CD14-positive monocyte (primary cell): ENCODE measurements around the gene SLC36A2. TPM values are rescaled to one million over a fixed set of nuclear protein-coding genes. Genes with fewer than 3 reads are reported as not detected.

Source experiments
- DNase-seq, 3 donors: peaks; one replicate each; pipeline ENCODE4 v3.0.0-alpha.2; 2011 to 2022
- H2AFZ ChIP-seq: 2 replicates; pipeline ENCODE4 v1.6.0; 2012; ENCODE audit warnings: mild to moderate bottlenecking, low read depth, low read length, inconsistent platforms; ENCODE audit not compliant: insufficient read depth, poor library complexity, severe bottlenecking
- H3K27ac ChIP-seq, 2 donors: 1 replicate in 1 of 2; 2 replicates in 1 of 2; pipeline ENCODE4 v1.5.1; 2012 to 2013; ENCODE audit warnings: low read length in 2 of 2, control low read depth in 1 of 2, inconsistent platforms in 1 of 2, low read depth in 1 of 2, mild to moderate bottlenecking in 1 of 2
- H3K27me3 ChIP-seq, 2 donors: one replicate each; pipeline versions ENCODE4 v1.6.0 to v1.6.1; 2011 to 2013; ENCODE audit warnings: low read length in 2 of 2; ENCODE audit not compliant: control insufficient read depth in 2 of 2, insufficient read depth in 2 of 2
- H3K36me3 ChIP-seq, 2 donors: replicated peaks in 1 of 2; 1 replicate in 1 of 2; 2 replicates in 1 of 2; pipeline versions ENCODE4 v1.5.1 to v1.6.1; 2012 to 2013; ENCODE audit warnings: low read length in 2 of 2, control low read depth in 1 of 2, inconsistent platforms in 1 of 2, mild to moderate bottlenecking in 1 of 2; ENCODE audit not compliant: insufficient read depth in 2 of 2, control insufficient read depth in 1 of 2
- H3K4me1 ChIP-seq, 2 donors: 1 replicate in 1 of 2; 2 replicates in 1 of 2; pipeline versions ENCODE4 v1.5.1 to v1.6.1; 2012 to 2013; ENCODE audit warnings: low read length in 2 of 2, control low read depth in 1 of 2, inconsistent platforms in 1 of 2, mild to moderate bottlenecking in 1 of 2, moderate library complexity in 1 of 2; ENCODE audit not compliant: insufficient read depth in 2 of 2, control insufficient read depth in 1 of 2
- H3K4me2 ChIP-seq: replicated peaks from 2 replicates; pipeline ENCODE3; 2012; ENCODE audit warnings: low read length, moderate library complexity, mild to moderate bottlenecking; ENCODE audit not compliant: poor library complexity, severe bottlenecking; ENCODE audit errors: extremely low read depth
- H3K4me3 ChIP-seq, 3 experiments: fragments of 200-600 bp in 1 of 3; sonication (generic) in 1 of 3; replicated peaks in 1 of 3; 1 replicate in 2 of 3; 2 replicates in 1 of 3; pipeline ENCODE4 v1.5.1; 2011 to 2013; ENCODE audit warnings: low read length in 3 of 3, mild to moderate bottlenecking in 3 of 3, control low read depth in 2 of 3, low read depth in 2 of 3, inconsistent platforms in 1 of 3, moderate library complexity in 1 of 3
- H3K79me2 ChIP-seq: 2 replicates; pipeline ENCODE4 v1.6.0; 2012; ENCODE audit warnings: mild to moderate bottlenecking, control low read depth, inconsistent platforms, low read length, moderate library complexity; ENCODE audit not compliant: insufficient read depth
- H3K9ac ChIP-seq: 2 replicates; pipeline ENCODE4 v1.6.0; 2017; ENCODE audit warnings: low read length, mild to moderate bottlenecking; ENCODE audit not compliant: insufficient read depth, poor library complexity, severe bottlenecking
- H3K9me3 ChIP-seq, 2 donors: replicated peaks in 1 of 2; 1 replicate in 1 of 2; 2 replicates in 1 of 2; pipeline versions ENCODE4 v1.5.1 to v1.6.1; 2012 to 2013; ENCODE audit warnings: low read length in 2 of 2, control low read depth in 1 of 2; ENCODE audit not compliant: control insufficient read depth in 1 of 2, insufficient read depth in 1 of 2
- H4K20me1 ChIP-seq: 2 replicates; pipeline ENCODE4 v1.6.0; 2012; ENCODE audit warnings: mild to moderate bottlenecking, low read length, control low read depth, moderate library complexity; ENCODE audit not compliant: insufficient read depth
- H3K27ac Mint-ChIP-seq, 7 donors: one replicate each; pipeline ENCODE4 v1.8.0; 2020; ENCODE audit warnings: mild to moderate bottlenecking in 7 of 7, mixed read lengths in 7 of 7, moderate library complexity in 6 of 7, inconsistent platforms in 2 of 7
- H3K27me3 Mint-ChIP-seq, 3 donors: one replicate each; pipeline ENCODE4 v1.8.0; 2021 to 2022; ENCODE audit warnings: low read depth in 3 of 3, mild to moderate bottlenecking in 3 of 3, mixed read lengths in 3 of 3, moderate library complexity in 3 of 3, inconsistent platforms in 1 of 3
- H3K36me3 Mint-ChIP-seq, 2 donors: one replicate each; pipeline ENCODE4 v1.8.0; 2020; ENCODE audit warnings: mixed read lengths in 2 of 2, inconsistent platforms in 1 of 2, mild to moderate bottlenecking in 1 of 2
- H3K4me1 Mint-ChIP-seq: one replicate; pipeline ENCODE4 v1.8.0; 2020; ENCODE audit warnings: mild to moderate bottlenecking, mixed read lengths
- H3K4me3 Mint-ChIP-seq, 2 donors: one replicate each; pipeline ENCODE4 v1.8.0; 2020; ENCODE audit warnings: mild to moderate bottlenecking in 2 of 2, mixed read lengths in 2 of 2, moderate library complexity in 1 of 2
- H3K9me3 Mint-ChIP-seq, 7 donors: one replicate each; pipeline ENCODE4 v1.8.0; 2020 to 2022; ENCODE audit warnings: mixed read lengths in 7 of 7, mild to moderate bottlenecking in 6 of 7, moderate library complexity in 6 of 7, inconsistent platforms in 2 of 7
- CTCF ChIP-seq: fragments of 200-600 bp; IDR thresholded peaks from one replicate; pipeline ENCODE4 v1.8.0; 2022; ENCODE audit warnings: antibody characterized with exemption, mild to moderate bottlenecking
- WGBS: methylation state at CpG from one replicate; pipeline ENCODE4 v1.1.5; 2013; ENCODE audit warnings: missing lambda C conversion rate; ENCODE audit not compliant: insufficient coverage; 5-methylcytosine and 5-hydroxymethylcytosine counted together
- intact Hi-C, 2 donors: fragments of 100-400 bp; cut with micrococcal nuclease; formaldehyde crosslinking; loops; one replicate each; pipeline versions ENCODE4 v1.15.0 to v1.15.1; 2023
- polyA minus RNA-seq: library from RNA; depleted of rRNA, polyadenylated mRNA; stranded (reverse); fragments of >200 nt; gene quantifications from 2 replicates; pipeline ENCODE4 v1.2.3, GENCODE V29; 2012
- polyA plus RNA-seq, 3 donors: library from polyadenylated mRNA; depleted of rRNA in 1 of 3; unstranded in 2 of 3; stranded (reverse) in 1 of 3; fragments of 300-500 nt in 2 of 3; fragments of >200 nt in 1 of 3; fragmentation: Illumina TruSeq in 2 of 3; gene quantifications; 1 replicate in 2 of 3; 2 replicates in 1 of 3; pipeline ENCODE4 v1.2.3, GENCODE V29; 2012 to 2021
- total RNA-seq, 12 experiments: library from RNA in 1 of 12; stranded (reverse) in 1 of 12; fragments of 120-200 nt in 1 of 12; gene quantifications; one replicate each; pipeline ENCODE4 v1.2.4 and lab custom pipeline; 2013 to 2026; ENCODE audit warnings: mixed read lengths in 6 of 12, inconsistent platforms in 1 of 12

SLC36A2 gene
- total RNA-seq (2013), result not detected
- not detected for polyA plus RNA-seq
- polyA minus RNA-seq, result not detected in 2 replicates
- total RNA-seq (lab: John Stamatoyannopoulos, UW), result 0 to 1.5 (median 0.06) reads per million in 11 experiments

- Mint-ChIP-seq H3K27me3 (peaks cover 26 to 44% (median 43%) of the 10 kb centered on the region in 3 donors), H3K4me1 (peaks cover 6% of the 10 kb centered on the region), H3K27ac (peak within 1 kb of the TSS in 1 of 7 donors; percentile 20), H3K36me3 (no peaks in the 10 kb centered on the region), H3K4me3 (peak within 1 kb of the TSS in 1 of 2 donors; percentile 40), H3K9me3 (peaks cover 0 to 3% (median 0%) of the 10 kb centered on the region in 7 donors)
- intact Hi-C loops, result no loop called here
- 40% methylated on average over 1 of the region's 8 CpGs for WGBS
- peaks cover 0 to 5% of the 10 kb centered on the region in 2 donors for H3K9me3 ChIP-seq
- H3K79me2 ChIP-seq, result no peaks in the 10 kb centered on the region
- no peak within 1 kb of the TSS for H3K4me3 ChIP-seq
- H3K36me3 ChIP-seq, result no peaks in the 10 kb centered on the region
- no peaks in the 10 kb centered on the region for H4K20me1 ChIP-seq
- DNase-seq, result no peak
- H3K4me1 ChIP-seq, result peaks cover 2 to 4% of the 10 kb centered on the region in 2 donors
- no peak within 1 kb of the TSS for H3K27ac ChIP-seq
- H3K4me2 ChIP-seq, result no peak within 1 kb of the TSS
- H2AFZ ChIP-seq, result no peak within 1 kb of the TSS
- TF ChIP-seq CTCF, result no peak
- peaks cover 32 to 37% of the 10 kb centered on the region in 2 donors for H3K27me3 ChIP-seq
- H3K9ac ChIP-seq, result no peak within 1 kb of the TSS
Observed at GRCh38 chr5:151347369-151347768, at the start of gene SLC36A2. TSS of gene SLC36A2 (minus strand) at chr5:151347559. CDS start at chr5:151347460, 99 bp downstream.

GRCh38 chr5:151388960-151389359 lies 41.6 kb upstream of the SLC36A2 start:
- no peak for TF ChIP-seq CTCF
- Histone ChIP-seq H4K20me1 (no peaks in the 10 kb centered on the region), H3K27me3 (peaks cover 0 to 8% of the 10 kb centered on the region in 2 donors), H3K27ac (no peak overlapping the region), H3K9me3 (no peaks in the 10 kb centered on the region), H3K4me1 (no peaks in the 10 kb centered on the region), H3K4me2 (no peak overlapping the region), H3K4me3 (no peak overlapping the region), H3K36me3 (no peaks in the 10 kb centered on the region), H3K9ac (no peak overlapping the region), H3K79me2 (no peaks in the 10 kb centered on the region), H2AFZ (no peak overlapping the region)
- intact Hi-C loops, result no loop called here
- peaks cover 3 to 18% (median 13%) of the 10 kb centered on the region in 7 donors for H3K9me3 Mint-ChIP-seq
- peaks cover 7 to 19% (median 9%) of the 10 kb centered on the region in 3 donors for H3K27me3 Mint-ChIP-seq
- H3K4me3 Mint-ChIP-seq, result no peak overlapping the region
- no peak for DNase-seq
- no peak overlapping the region for H3K27ac Mint-ChIP-seq
- no peaks in the 10 kb centered on the region for H3K4me1 Mint-ChIP-seq
- H3K36me3 Mint-ChIP-seq, result no peaks in the 10 kb centered on the region
- WGBS, result 93% methylated on average over 2 of the region's 2 CpGs
